ENCODE results near the gene PLXNB2.

The PLXNB2 gene

GRCh38 chr22:50310031-50310722, 2.7 kb upstream of the PLXNB2 start:
- Histone ChIP-seq H3K9me3 (ENCODE audit: control insufficient read depth, insufficient read depth, low read length) (no peaks in the 10 kb centered on the region), H3K4me1 (ENCODE audit: insufficient read depth, low read length) (peaks cover 20% of the 10 kb centered on the region; the same call in 1 of the 2 replicates), H3K9ac (ENCODE audit: low read depth, low read length) (no peak overlapping the region), H3K36me3 (ENCODE audit: insufficient read depth, low read length) (no peaks in the 10 kb centered on the region; the same call in 1 of the 2 replicates)

- Histone ChIP-seq H3K4me1 (ENCODE audit: insufficient read depth, low read length) (peaks cover 24% of the 10 kb centered on the region; the same call in 1 of the 2 replicates), H3K9ac (ENCODE audit: low read depth, low read length) (no peak overlapping the region), H3K9me3 (ENCODE audit: control insufficient read depth, insufficient read depth, low read length) (no peaks in the 10 kb centered on the region), H3K36me3 (ENCODE audit: insufficient read depth, low read length) (no peaks in the 10 kb centered on the region; the same call in 1 of the 2 replicates)
Observed at GRCh38 chr22:50309601-50309991, 2.1 kb upstream of the PLXNB2 start.

GRCh38 chr22:50308986-50309600, 1.6 kb upstream of the PLXNB2 start:
- no peaks in the 10 kb centered on the region for H3K9me3 ChIP-seq (ENCODE audit: control insufficient read depth, insufficient read depth, low read length)
- H3K36me3 ChIP-seq (ENCODE audit: insufficient read depth, low read length) = no peaks in the 10 kb centered on the region; the same call in 1 of the 2 replicates
- H3K9ac ChIP-seq (ENCODE audit: low read depth, low read length) = no peak overlapping the region
- peaks cover 25% of the 10 kb centered on the region; the same call in 1 of the 2 replicates for H3K4me1 ChIP-seq (ENCODE audit: insufficient read depth, low read length)

GRCh38 chr22:50308597-50308935, 1.1 kb upstream of the PLXNB2 start:
- H3K9me3 ChIP-seq (ENCODE audit: control insufficient read depth, insufficient read depth, low read length) = no peaks in the 10 kb centered on the region
- peaks cover 23% of the 10 kb centered on the region; the same call in 1 of the 2 replicates for H3K4me1 ChIP-seq (ENCODE audit: insufficient read depth, low read length)
- H3K9ac ChIP-seq (ENCODE audit: low read depth, low read length) = no peak overlapping the region
- no peaks in the 10 kb centered on the region; the same call in 1 of the 2 replicates for H3K36me3 ChIP-seq (ENCODE audit: insufficient read depth, low read length)

GRCh38 chr22:50307890-50308596, 597 bp upstream of the PLXNB2 start:
- Histone ChIP-seq H3K9me3 (ENCODE audit: control insufficient read depth, insufficient read depth, low read length) (no peaks in the 10 kb centered on the region), H3K4me1 (ENCODE audit: insufficient read depth, low read length) (peaks cover 23% of the 10 kb centered on the region; the same call in 1 of the 2 replicates), H3K9ac (ENCODE audit: low read depth, low read length) (no peak overlapping the region), H3K36me3 (ENCODE audit: insufficient read depth, low read length) (no peaks in the 10 kb centered on the region; the same call in 1 of the 2 replicates)

- H3K4me1 ChIP-seq (ENCODE audit: insufficient read depth, low read length) = peaks cover 23% of the 10 kb centered on the region; the same call in 1 of the 2 replicates
- peak overlapping the region; percentile 81 for H3K9ac ChIP-seq (ENCODE audit: low read depth, low read length)
Observed at GRCh38 chr22:50305923-50306566, 1.4 kb downstream of the PLXNB2 start.

GRCh38 chr22:50305393-50305922, 2.0 kb downstream of the PLXNB2 start:
- Histone ChIP-seq H3K9ac (ENCODE audit: low read depth, low read length) (peak overlapping the region; percentile 81; the same call in 1 of the 2 replicates), H3K4me1 (ENCODE audit: insufficient read depth, low read length) (peaks cover 28% of the 10 kb centered on the region; the same call in 1 of the 2 replicates), H3K36me3 (ENCODE audit: insufficient read depth, low read length) (no peaks in the 10 kb centered on the region; the same call in 1 of the 2 replicates), H3K9me3 (ENCODE audit: control insufficient read depth, insufficient read depth, low read length) (no peaks in the 10 kb centered on the region)

More at GRCh38 chr22:50305923-50306566, 1.4 kb downstream of the PLXNB2 start:
- H3K36me3 ChIP-seq (ENCODE audit: insufficient read depth, low read length) = no peaks in the 10 kb centered on the region; the same call in 1 of the 2 replicates
- H3K9me3 ChIP-seq (ENCODE audit: control insufficient read depth, insufficient read depth, low read length) = no peaks in the 10 kb centered on the region

- peaks cover 28% of the 10 kb centered on the region; the same call in 1 of the 2 replicates for H3K4me1 ChIP-seq (ENCODE audit: insufficient read depth, low read length)
- H3K36me3 ChIP-seq (ENCODE audit: insufficient read depth, low read length) = no peaks in the 10 kb centered on the region; the same call in 1 of the 2 replicates
- H3K9me3 ChIP-seq (ENCODE audit: control insufficient read depth, insufficient read depth, low read length) = no peaks in the 10 kb centered on the region
- H3K9ac ChIP-seq (ENCODE audit: low read depth, low read length) = no peak overlapping the region
Observed at GRCh38 chr22:50304528-50305392, 2.7 kb downstream of the PLXNB2 start.

- Histone ChIP-seq H3K9me3 (ENCODE audit: control insufficient read depth, insufficient read depth, low read length) (no peaks in the 10 kb centered on the region), H3K36me3 (ENCODE audit: insufficient read depth, low read length) (no peaks in the 10 kb centered on the region; the same call in 1 of the 2 replicates), H3K4me1 (ENCODE audit: insufficient read depth, low read length) (peaks cover 26% of the 10 kb centered on the region; the same call in 1 of the 2 replicates), H3K9ac (ENCODE audit: low read depth, low read length) (no peak overlapping the region)
Observed at GRCh38 chr22:50303848-50304527, 3.5 kb downstream of the PLXNB2 start.

- H3K36me3 ChIP-seq (ENCODE audit: insufficient read depth, low read length) = no peaks in the 10 kb centered on the region; the same call in 1 of the 2 replicates
- H3K9me3 ChIP-seq (ENCODE audit: control insufficient read depth, insufficient read depth, low read length) = no peaks in the 10 kb centered on the region
- no peak overlapping the region for H3K9ac ChIP-seq (ENCODE audit: low read depth, low read length)
- peaks cover 23% of the 10 kb centered on the region; the same call in 1 of the 2 replicates for H3K4me1 ChIP-seq (ENCODE audit: insufficient read depth, low read length)
Observed at GRCh38 chr22:50303515-50303847, 4.0 kb downstream of the PLXNB2 start.

GRCh38 chr22:50302564-50302963, 4.9 kb downstream of the PLXNB2 start:
- H3K4me1 ChIP-seq (ENCODE audit: insufficient read depth, low read length) = peaks cover 17% of the 10 kb centered on the region; the same call in 1 of the 2 replicates
- H3K9ac ChIP-seq (ENCODE audit: low read depth, low read length) = no peak overlapping the region

GRCh38 chr22:50302041-50302541, 5.4 kb downstream of the PLXNB2 start:
- peaks cover 17% of the 10 kb centered on the region; the same call in 1 of the 2 replicates for H3K4me1 ChIP-seq (ENCODE audit: insufficient read depth, low read length)
- H3K36me3 ChIP-seq (ENCODE audit: insufficient read depth, low read length) = no peaks in the 10 kb centered on the region; the same call in 1 of the 2 replicates
- no peak overlapping the region for H3K9ac ChIP-seq (ENCODE audit: low read depth, low read length)
- H3K9me3 ChIP-seq (ENCODE audit: control insufficient read depth, insufficient read depth, low read length) = no peaks in the 10 kb centered on the region

More at GRCh38 chr22:50302564-50302963, 4.9 kb downstream of the PLXNB2 start:
- Histone ChIP-seq H3K36me3 (ENCODE audit: insufficient read depth, low read length) (no peaks in the 10 kb centered on the region; the same call in 1 of the 2 replicates), H3K9me3 (ENCODE audit: control insufficient read depth, insufficient read depth, low read length) (no peaks in the 10 kb centered on the region)

Data from ES-I3 (cell line).